ENCODE data around the gene GRK4. TPM values are rescaled to one million over a fixed set of nuclear protein-coding genes. Genes with fewer than 3 reads are reported as not detected.

GRK4 gene
- total and polyA plus RNA-seq, 2 of the 8 experiments (the other 6 are each of a cell fraction or from before 2014, with no cell fraction given), result 0.77 to 1.8 TPM

DNA sequence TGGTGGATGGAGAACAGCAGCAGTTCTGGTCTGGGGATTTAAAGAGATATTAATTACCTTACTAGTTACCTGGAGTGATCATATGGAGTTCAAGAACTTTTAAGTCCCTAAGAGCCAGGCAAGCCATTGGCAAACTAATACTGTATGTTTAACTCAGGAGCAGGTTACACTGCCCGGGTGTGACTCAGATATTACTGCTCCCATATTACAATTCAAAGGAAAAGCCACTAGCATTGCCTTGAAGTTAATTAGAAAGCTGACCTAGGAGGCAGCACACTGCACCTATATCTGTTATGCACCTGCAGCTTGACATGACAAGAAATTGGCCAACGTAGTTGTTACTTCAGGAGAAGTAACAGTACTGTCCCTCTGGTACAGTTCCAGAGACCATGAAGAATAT, 47.2 kb downstream of the GRK4 start:
- Histone ChIP-seq H3K23me2 (ENCODE audit: low read depth, low read length) (no peaks in the 10 kb centered on the region), H3K14ac (ENCODE audit: insufficient read length) (no peak overlapping the region), H3K27ac (ENCODE audit: low read depth, low read length) (no peak overlapping the region), H2BK20ac (ENCODE audit: low read length) (no peak overlapping the region), H3K4me3 (ENCODE audit: extremely low read depth in 1 of 4, insufficient read depth in 2 of 4, low read depth in 3 of 4, low read length in 4 of 4) (no peak overlapping the region), H3K9me3 (ENCODE audit: insufficient read depth in 2 of 2, low read depth in 1 of 2, low read length in 1 of 2) (no peaks in the 10 kb centered on the region), H2BK120ac (replicated peaks; ENCODE audit: low read depth, low read length) (no peak overlapping the region), H3K79me1 (ENCODE audit: low read depth, low read length) (no peaks in the 10 kb centered on the region), H4K20me1 (replicated peaks in 1 of 2; ENCODE audit: control insufficient read depth in 1 of 2, insufficient read depth in 2 of 2, low read length in 2 of 2) (no peaks in the 10 kb centered on the region), H2AK5ac (ENCODE audit: low read depth, low read length) (no peak overlapping the region), H3K79me2 (ENCODE audit: control insufficient read depth in 1 of 2, insufficient read depth in 2 of 2, low read length in 2 of 2) (no peaks in the 10 kb centered on the region), H3K9ac (replicated peaks in 1 of 4; ENCODE audit: extremely low read depth in 1 of 4, low read depth in 3 of 4, low read length in 3 of 4) (no peak overlapping the region), H3K23ac (ENCODE audit: insufficient read length) (no peak overlapping the region), H2BK15ac (ENCODE audit: low read length) (no peak overlapping the region), H3K36me3 (ENCODE audit: control insufficient read depth in 2 of 4, insufficient read depth in 4 of 4, low read length in 3 of 4) (no peaks in the 10 kb centered on the region), H4K8ac (ENCODE audit: extremely low read depth, insufficient read depth, low read length) (no peak overlapping the region), H3K4me2 (ENCODE audit: insufficient read depth in 1 of 2, low read depth in 2 of 2, low read length in 2 of 2) (no peak overlapping the region), H3K27me3 (replicated peaks in 1 of 4; ENCODE audit: control insufficient read depth in 3 of 4, extremely low read depth in 1 of 4, insufficient read depth in 3 of 4, low read length in 3 of 4) (no peaks in the 10 kb centered on the region), H4K91ac (replicated peaks; ENCODE audit: insufficient read length, low read length) (no peak overlapping the region), H3K4me1 (replicated peaks in 1 of 4; ENCODE audit: control insufficient read depth in 3 of 4, insufficient read depth in 4 of 4, low read length in 3 of 4) (no peaks in the 10 kb centered on the region), H2BK12ac (ENCODE audit: low read depth, low read length) (no peak overlapping the region), H3K18ac (ENCODE audit: extremely low read depth, low read length) (no peak overlapping the region), H2BK5ac (ENCODE audit: low read depth, low read length) (no peak overlapping the region), H4K5ac (ENCODE audit: insufficient read length, low read depth, low read length) (no peak overlapping the region), H3K4ac (replicated peaks; ENCODE audit: insufficient read length, low read depth, low read length) (no peak overlapping the region), H3K56ac (replicated peaks; ENCODE audit: insufficient read length, low read depth, low read length) (no peak overlapping the region), H2AFZ (ENCODE audit: low read length) (no peak overlapping the region)
- TF ChIP-seq EGR1 (IDR thresholded peaks at IDR 0.05; ENCODE audit: borderline replicate concordance, low read depth, low read length) (no peak), ATF3 (IDR thresholded peaks at IDR 0.05; ENCODE audit: insufficient read depth, low read depth, low read length) (no peak), BRCA1 (IDR thresholded peaks at IDR 0.05; ENCODE audit: low read depth, low read length) (no peak), CBX5 (IDR thresholded peaks at IDR 0.05; ENCODE audit: low read depth, low read length) (no peak), NRF1 (IDR thresholded peaks at IDR 0.05; ENCODE audit: low read depth, low read length) (no peak), CHD2 (IDR thresholded peaks at IDR 0.05; ENCODE audit: low read length) (no peak), RFX5 (IDR thresholded peaks at IDR 0.05; ENCODE audit: borderline replicate concordance, low read depth, low read length) (no peak), RBBP5 (IDR thresholded peaks at IDR 0.05; ENCODE audit: borderline replicate concordance, low read depth, low read length) (no peak), SP4 (IDR thresholded peaks at IDR 0.05; ENCODE audit: low read length) (no peak), HDAC2 (IDR thresholded peaks at IDR 0.05; ENCODE audit: borderline replicate concordance in 1 of 2, low read depth in 2 of 2, low read length in 2 of 2) (no peak), JUN (IDR thresholded peaks at IDR 0.05; ENCODE audit: low read depth, low read length) (no peak), ZNF274 (IDR thresholded peaks at IDR 0.05; ENCODE audit: borderline replicate concordance, extremely low read depth, low read length) (no peak)
- ChIA-PET POLR2A (ENCODE audit: partially characterized antibody) (no interaction called here), CTCF (ENCODE audit: partially characterized antibody) (interaction anchor here (1.4 to 7.4 kb wide), 2 partner anchors 27 to 34 kb away, joined by 4 to 89 read pairs; no protein-coding TSS in a partner anchor)
- no peak for DNase-seq (ENCODE audit: low read depth in 1 of 2, low spot score in 2 of 2)
- FAIRE-seq, result no peak
- WGBS, 2 experiments (ENCODE audit: extremely low coverage in 1 of 2, insufficient coverage in 1 of 2, insufficient read length in 1 of 2, insufficient replicate concordance in 2 of 2, low coverage in 1 of 2, low lambda C conversion rate in 2 of 2, missing lambda C conversion rate in 1 of 2), result 91% methylated on average over 2 of the region's 2 CpGs; no CpG with 5 or more reads in 1 of the 2 experiments
